Spleen (tissue), 11 donors: ENCODE results near the gene ARID5B. TPM values are rescaled to one million over a fixed set of nuclear protein-coding genes. Genes with fewer than 3 reads are reported as not detected.

ENCODE experiments used
- DNase-seq: peaks from one replicate; pipeline ENCODE4 v3.0.0-alpha.2; 2020
- H3K27ac ChIP-seq, 8 donors: fragments of 200-600 bp; sonication (generic) in 7 of 8; 1 replicate in 4 of 8; 2 replicates in 4 of 8; pipeline versions ENCODE4 v1.5.0 to v1.8.0; 2016 to 2021; ENCODE audit warnings: inconsistent platforms in 4 of 8, mild to moderate bottlenecking in 4 of 8, moderate library complexity in 1 of 8
- H3K27me3 ChIP-seq, 7 donors: fragments of 200-600 bp; sonication (generic) in 6 of 7; replicated peaks in 1 of 7; 1 replicate in 4 of 7; 2 replicates in 3 of 7; pipeline versions ENCODE4 v1.5.0 to v1.8.0; 2016 to 2021; ENCODE audit warnings: inconsistent platforms in 3 of 7, mild to moderate bottlenecking in 1 of 7
- H3K36me3 ChIP-seq, 6 donors: fragments of 200-600 bp; sonication (generic) in 5 of 6; 1 replicate in 4 of 6; 2 replicates in 2 of 6; pipeline versions ENCODE4 v1.5.0 to v1.8.0; 2016 to 2021; ENCODE audit warnings: inconsistent platforms in 2 of 6
- H3K4me1 ChIP-seq, 6 donors: fragments of 200-600 bp; sonication (generic) in 5 of 6; 1 replicate in 3 of 6; 2 replicates in 3 of 6; pipeline versions ENCODE4 v1.5.0 to v1.8.0; 2016 to 2021; ENCODE audit warnings: inconsistent platforms in 3 of 6
- H3K4me3 ChIP-seq, 8 donors: fragments of 200-600 bp; sonication (generic) in 7 of 8; 1 replicate in 4 of 8; 2 replicates in 4 of 8; pipeline versions ENCODE4 v1.5.0 to v1.8.0; 2016 to 2021; ENCODE audit warnings: inconsistent platforms in 4 of 8, mild to moderate bottlenecking in 4 of 8, moderate library complexity in 2 of 8
- H3K9me3 ChIP-seq, 8 donors: fragments of 200-600 bp; sonication (generic) in 7 of 8; 1 replicate in 4 of 8; 2 replicates in 4 of 8; pipeline versions ENCODE4 v1.5.0 to v1.8.0; 2016 to 2021; ENCODE audit warnings: inconsistent platforms in 4 of 8
- CTCF ChIP-seq, 11 experiments: fragments of 200-600 bp in 7 of 11; fragments of 450-650 bp in 4 of 11; sonication (generic) in 4 of 11; IDR thresholded peaks in 8 of 11; conservative IDR thresholded peaks in 3 of 11; 1 replicate in 7 of 11; 2 replicates in 4 of 11; pipeline versions ENCODE4 v1.4.0 to v1.8.0; 2016 to 2021; ENCODE audit warnings: antibody characterized with exemption in 11 of 11, inconsistent platforms in 4 of 11, mild to moderate bottlenecking in 1 of 11
- POLR2A ChIP-seq, 3 donors: fragments of 450-650 bp; IDR thresholded peaks; one replicate each; pipeline ENCODE4 v1.5.1; 2017; ENCODE audit warnings: antibody characterized with exemption in 3 of 3, mild to moderate bottlenecking in 1 of 3
- POLR2AphosphoS5 ChIP-seq, 3 donors: sonication (generic); formaldehyde crosslinking; IDR thresholded peaks; one replicate each; pipeline ENCODE4 v1.5.1; 2017; ENCODE audit warnings: antibody characterized with exemption in 3 of 3
- WGBS, 5 donors: extraction: QIAGEN DNeasy Blood & Tissue Kit in 3 of 5; methylation state at CpG; one replicate each; pipeline versions ENCODE4 v1.1.5 to v1.1.7; 2013 to 2018; 5-methylcytosine and 5-hydroxymethylcytosine counted together
- intact Hi-C: fragments of 100-400 bp; cut with DNase I; formaldehyde crosslinking; loops from one replicate; pipeline ENCODE4 v1.15.0; 2023; ENCODE audit warnings: low total_unique reads
- polyA plus RNA-seq, 3 donors: library from polyadenylated mRNA; stranded (reverse); fragments of 200-250 nt; gene quantifications; one replicate each; pipeline ENCODE4 v1.2.1, GENCODE V29; 2013
- total RNA-seq, 7 donors: library from RNA; depleted of rRNA in 3 of 7; stranded (reverse); fragments of >200 nt in 3 of 7; fragmentation: NEBNext Ultra II Directional in 4 of 7; extraction: Animal tissue kit (Norgen Biotek cat#: 25700) in 4 of 7; gene quantifications; one replicate each; pipeline versions ENCODE4 v1.1.0 to v1.2.1, GENCODE V29; 2016 to 2021
- donor health status: healthy with polysubstance abuse.
- donor health status: DM: no; HTN: no; CAD: no; lungs with moderate emphysema.
- donor health status: DM: no; HTN: no; CAD: no.
- donor health status: Bipolar disorder and iron deficiency.
- donor health status: healthy.
- donor health status: DM: no; HTN: no; CAD: no.
- donor health status: DM: yes; HTN: yes; CAD: no.

The ARID5B gene
- total and polyA plus RNA-seq, 10 donors = 5.6 to 70.7 (median 46.2) TPM

- H3K4me3 ChIP-seq = peak overlapping the region; percentile 54 to 87 (median 74)
- 6 to 9% (median 7%) methylated on average over 7 of the region's 7 CpGs for WGBS, 5 donors
- peak overlapping the region; percentile 97 to 99 (median 98) for H3K27ac ChIP-seq
- peaks cover 10 to 70% (median 41%) of the 10 kb centered on the region in 6 donors for H3K4me1 ChIP-seq
- no peaks in the 10 kb centered on the region for H3K9me3 ChIP-seq
- H3K36me3 ChIP-seq = no peaks in the 10 kb centered on the region
- no peak for DNase-seq
- TF ChIP-seq POLR2AphosphoS5 (IDR thresholded peaks at IDR 0.05) (no peak), POLR2A (IDR thresholded peaks at IDR 0.05) (no peak), CTCF (IDR thresholded peaks at IDR 0.05 in 8 of 11, conservative IDR thresholded peaks at IDR 0.05 in 3 of 11) (no peak)
- intact Hi-C loops = no loop called here
- no peaks in the 10 kb centered on the region for H3K27me3 ChIP-seq
These were observed 2.4 kb downstream of the ARID5B start for GRCh38 chr10:61903928-61904344.

DNA sequence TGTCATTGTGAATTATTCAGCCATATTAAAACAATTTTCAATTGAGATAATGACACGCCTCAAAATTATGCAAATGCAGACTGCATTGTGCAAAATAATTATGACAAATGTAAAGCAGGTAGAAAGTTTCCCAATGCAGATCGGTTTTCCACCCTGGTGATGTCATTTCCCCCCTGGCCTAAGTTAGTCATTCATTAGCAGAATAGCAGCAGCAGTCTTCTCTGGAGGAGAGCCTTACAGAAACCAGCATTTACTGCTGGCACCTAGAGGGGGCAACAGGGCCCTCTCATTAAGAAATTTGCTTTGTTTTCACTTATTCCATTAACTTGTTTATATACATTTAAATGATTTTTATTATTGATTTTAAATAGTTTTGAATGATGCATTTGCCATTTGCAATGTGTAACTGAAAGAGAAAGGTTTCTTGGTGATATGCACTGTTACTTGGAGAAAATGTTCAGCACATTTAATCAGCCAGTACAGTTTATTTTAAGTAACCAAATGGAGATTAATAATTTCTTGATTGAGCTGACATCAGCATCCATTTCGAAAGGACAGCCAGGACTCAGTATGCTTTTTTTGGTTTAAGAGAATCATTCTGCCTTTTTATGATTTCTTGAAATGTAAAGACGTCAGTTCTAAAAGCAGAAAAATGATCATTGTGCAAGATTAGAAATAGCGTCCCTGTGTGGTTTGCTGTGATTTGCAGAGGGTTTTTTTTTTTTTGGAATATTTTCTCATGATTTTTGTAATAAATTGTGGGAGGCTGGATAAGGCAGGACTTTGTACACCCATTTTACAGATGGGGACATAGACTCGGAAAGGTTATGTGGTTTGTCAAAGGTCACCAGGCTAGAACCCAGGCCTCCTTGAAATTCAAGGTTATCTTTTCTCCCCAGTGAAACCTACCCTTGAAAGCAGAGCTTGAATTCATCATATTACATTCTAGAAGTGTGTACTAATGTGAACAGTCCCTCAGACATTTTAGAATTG is 3.5 kb downstream of the ARID5B start:
- no peak for TF ChIP-seq POLR2A (IDR thresholded peaks at IDR 0.05)
- peak in 1 of 3 donors; percentile 62 for TF ChIP-seq POLR2AphosphoS5 (IDR thresholded peaks at IDR 0.05)
- TF ChIP-seq CTCF (IDR thresholded peaks at IDR 0.05 in 8 of 11, conservative IDR thresholded peaks at IDR 0.05 in 3 of 11) = peak in 4 of 11 experiments; percentile 7 to 44 (median 22)
- no peaks in the 10 kb centered on the region for H3K9me3 ChIP-seq
- peaks cover 0 to 6% (median 0%) of the 10 kb centered on the region in 6 donors for H3K36me3 ChIP-seq
- DNase-seq = no peak
- no peaks in the 10 kb centered on the region for H3K27me3 ChIP-seq
- peak overlapping the region in 6 of 8 donors; percentile 54 to 87 (median 74) for H3K4me3 ChIP-seq
- peaks cover 10 to 70% (median 39%) of the 10 kb centered on the region in 6 donors for H3K4me1 ChIP-seq
- 37 to 54% (median 41%) methylated on average over 6 of the region's 6 CpGs for WGBS, 5 donors
- H3K27ac ChIP-seq = peak overlapping the region; percentile 24 to 99 (median 98)
- intact Hi-C loops = no loop called here

DNA sequence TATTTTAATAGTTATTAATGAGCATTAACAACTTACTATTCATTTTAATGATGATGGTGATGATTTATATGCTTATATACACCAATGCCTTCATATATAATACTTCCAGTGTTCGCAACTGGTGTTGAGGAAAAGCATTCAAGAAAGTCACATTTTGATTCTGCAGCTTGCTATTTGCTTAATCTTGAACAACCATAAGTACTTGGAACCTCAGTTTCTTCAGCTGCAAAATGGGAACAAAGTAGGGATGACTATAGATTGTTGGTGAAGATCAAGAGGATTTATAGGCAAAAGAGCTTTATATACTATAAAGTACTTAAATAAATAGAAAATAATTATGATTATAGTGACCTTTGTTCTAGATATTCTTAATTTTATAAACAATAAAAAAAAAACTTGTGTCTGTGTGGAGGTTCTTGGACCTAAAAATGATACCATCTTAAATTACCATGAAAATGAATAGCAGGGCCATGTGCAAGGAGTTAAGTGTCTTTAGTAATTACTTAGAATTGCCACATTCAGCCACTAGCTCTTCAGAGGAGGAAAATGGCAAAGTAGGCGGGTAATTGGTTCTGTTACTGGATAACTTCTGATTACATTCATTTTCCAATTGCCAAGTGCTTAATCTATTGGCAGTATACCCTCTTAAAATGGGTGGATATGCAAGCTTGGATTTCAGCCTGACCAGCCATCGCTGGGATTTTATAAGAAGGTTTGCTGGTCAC is 4.5 kb downstream of the ARID5B start:
- no peak for DNase-seq
- peak overlapping the region in 3 of 8 donors; percentile 97 to 98 (median 98) for H3K27ac ChIP-seq
- H3K36me3 ChIP-seq = peaks cover 0 to 14% (median 0%) of the 10 kb centered on the region in 6 donors
- 90 to 99% (median 93%) methylated on average over 3 of the region's 3 CpGs for WGBS, 5 donors
- H3K27me3 ChIP-seq = no peaks in the 10 kb centered on the region
- H3K4me1 ChIP-seq = peaks cover 10 to 72% (median 44%) of the 10 kb centered on the region in 6 donors
- intact Hi-C loops = no loop called here
- peak overlapping the region in 1 of 8 donors; percentile 11 for H3K4me3 ChIP-seq
- no peak for TF ChIP-seq POLR2A (IDR thresholded peaks at IDR 0.05)
- no peak for TF ChIP-seq POLR2AphosphoS5 (IDR thresholded peaks at IDR 0.05)
- TF ChIP-seq CTCF (IDR thresholded peaks at IDR 0.05 in 8 of 11, conservative IDR thresholded peaks at IDR 0.05 in 3 of 11) = no peak
- no peaks in the 10 kb centered on the region for H3K9me3 ChIP-seq
